DND-41 (cell line): ENCODE data around the gene CHCHD5.

ENCODE experiments used
- ATAC-seq: fragments of 200-7000 bp; cut with Tn5 transposase; 3 replicates; pipeline ENCODE4 v1.9.1; 2021; ENCODE audit warnings: low read depth; ENCODE audit not compliant: insufficient read depth
- DNase-seq: peaks from one replicate; pipeline ENCODE4 v3.0.0-alpha.2; 2020
- H2AFZ ChIP-seq: 2 replicates; pipeline ENCODE4 v1.6.0; 2012; ENCODE audit warnings: low read depth, low read length
- H3K27ac ChIP-seq: 2 replicates; pipeline ENCODE4 v1.5.1; 2012; ENCODE audit warnings: low read length, inconsistent platforms
- H3K27me3 ChIP-seq: fragments of 200-600 bp; sonication (generic); 2 replicates; pipeline ENCODE4 v1.6.0; 2012; ENCODE audit warnings: low read length, mild to moderate bottlenecking, inconsistent platforms; ENCODE audit not compliant: insufficient read depth, poor library complexity
- H3K36me3 ChIP-seq: 2 replicates; pipeline ENCODE4 v1.5.1; 2012; ENCODE audit warnings: low read length, inconsistent platforms; ENCODE audit not compliant: insufficient read depth
- H3K4me1 ChIP-seq: 2 replicates; pipeline ENCODE4 v1.5.1; 2012; ENCODE audit warnings: mild to moderate bottlenecking, low read length; ENCODE audit not compliant: insufficient read depth
- H3K4me2 ChIP-seq: 2 replicates; pipeline ENCODE4 v1.6.0; 2012; ENCODE audit warnings: mild to moderate bottlenecking, moderate library complexity, low read length, inconsistent platforms; ENCODE audit not compliant: insufficient read depth
- H3K4me3 ChIP-seq, 2 experiments: fragments of 200-600 bp in 1 of 2; shearing (Covaris generic) in 1 of 2; 2 replicates each; pipeline ENCODE4 v1.5.1; 2012 to 2016; ENCODE audit warnings: inconsistent platforms in 2 of 2, low read length in 2 of 2, mild to moderate bottlenecking in 2 of 2, low read depth in 1 of 2, moderate library complexity in 1 of 2
- H3K79me2 ChIP-seq: 2 replicates; pipeline ENCODE4 v1.6.0; 2012; ENCODE audit warnings: low read length, inconsistent platforms; ENCODE audit not compliant: insufficient read depth
- H3K9ac ChIP-seq: 2 replicates; pipeline ENCODE4 v1.6.0; 2012; ENCODE audit warnings: low read depth, mild to moderate bottlenecking, inconsistent platforms, low read length, moderate library complexity
- H3K9me3 ChIP-seq: 2 replicates; pipeline ENCODE4 v1.5.1; 2012; ENCODE audit warnings: low read length, moderate library complexity, mild to moderate bottlenecking, inconsistent platforms; ENCODE audit not compliant: insufficient read depth, severe bottlenecking
- H4K20me1 ChIP-seq: 2 replicates; pipeline ENCODE4 v1.6.0; 2012; ENCODE audit warnings: low read length; ENCODE audit not compliant: insufficient read depth
- EZH2 ChIP-seq: IDR thresholded peaks from 3 replicates; pipeline ENCODE4 v1.6.1; 2012; ENCODE audit warnings: borderline replicate concordance, low read depth, mild to moderate bottlenecking, moderate library complexity, low read length, inconsistent platforms; ENCODE audit not compliant: severe bottlenecking
- TF ChIP-seq, protein P1 (sequence below): IDR thresholded peaks from 2 replicates; pipeline ENCODE4 v1.5.1; 2012; ENCODE audit warnings: borderline replicate concordance, low read length, moderate library complexity, mild to moderate bottlenecking; ENCODE audit not compliant: poor library complexity, severe bottlenecking; ENCODE audit errors: extremely low read depth

Gene CHCHD5

DNA sequence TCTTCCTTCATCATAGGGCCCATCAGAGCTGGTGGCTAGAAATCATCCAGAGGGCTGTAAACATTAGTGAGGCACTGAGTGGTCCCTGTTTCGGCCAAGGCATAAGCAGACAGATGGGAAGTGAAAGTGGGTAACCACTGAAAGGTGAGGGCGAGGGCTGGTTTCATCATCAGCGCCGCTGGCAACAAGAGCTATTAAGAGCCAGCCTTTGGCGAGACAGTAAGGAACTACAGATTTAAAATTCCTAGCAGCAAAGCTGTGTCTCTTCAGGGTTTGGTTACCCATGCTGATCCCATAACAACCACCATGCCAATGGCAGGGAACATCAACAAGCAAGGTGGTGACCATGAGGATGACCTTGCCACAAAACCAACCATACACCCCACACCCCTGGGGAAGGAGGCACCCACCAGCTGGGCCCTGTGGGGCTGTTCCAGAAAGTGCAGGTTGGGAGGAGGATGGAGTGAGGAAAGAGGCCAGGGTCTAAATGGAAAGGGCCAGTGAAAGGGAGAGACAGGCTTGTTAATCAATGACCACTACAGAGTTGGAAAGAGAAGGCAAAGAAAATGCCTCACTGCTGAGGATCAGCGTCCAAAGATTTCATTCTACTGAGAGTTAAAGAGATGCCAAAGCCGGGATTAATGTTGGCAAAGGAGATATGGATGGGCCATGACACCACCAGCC, 52.3 kb downstream of the CHCHD5 start:
- H3K4me2 ChIP-seq: no peak overlapping the region
- no peaks in the 10 kb centered on the region for H4K20me1 ChIP-seq
- no peaks in the 10 kb centered on the region for H3K9me3 ChIP-seq
- no peaks in the 10 kb centered on the region for H3K27me3 ChIP-seq
- no peak overlapping the region for H2AFZ ChIP-seq
- no peak overlapping the region for H3K4me3 ChIP-seq
- no peak overlapping the region for H3K27ac ChIP-seq
- no peaks in the 10 kb centered on the region for H3K36me3 ChIP-seq
- TF ChIP-seq EZH2: no peak
- TF ChIP-seq, protein P1, sequence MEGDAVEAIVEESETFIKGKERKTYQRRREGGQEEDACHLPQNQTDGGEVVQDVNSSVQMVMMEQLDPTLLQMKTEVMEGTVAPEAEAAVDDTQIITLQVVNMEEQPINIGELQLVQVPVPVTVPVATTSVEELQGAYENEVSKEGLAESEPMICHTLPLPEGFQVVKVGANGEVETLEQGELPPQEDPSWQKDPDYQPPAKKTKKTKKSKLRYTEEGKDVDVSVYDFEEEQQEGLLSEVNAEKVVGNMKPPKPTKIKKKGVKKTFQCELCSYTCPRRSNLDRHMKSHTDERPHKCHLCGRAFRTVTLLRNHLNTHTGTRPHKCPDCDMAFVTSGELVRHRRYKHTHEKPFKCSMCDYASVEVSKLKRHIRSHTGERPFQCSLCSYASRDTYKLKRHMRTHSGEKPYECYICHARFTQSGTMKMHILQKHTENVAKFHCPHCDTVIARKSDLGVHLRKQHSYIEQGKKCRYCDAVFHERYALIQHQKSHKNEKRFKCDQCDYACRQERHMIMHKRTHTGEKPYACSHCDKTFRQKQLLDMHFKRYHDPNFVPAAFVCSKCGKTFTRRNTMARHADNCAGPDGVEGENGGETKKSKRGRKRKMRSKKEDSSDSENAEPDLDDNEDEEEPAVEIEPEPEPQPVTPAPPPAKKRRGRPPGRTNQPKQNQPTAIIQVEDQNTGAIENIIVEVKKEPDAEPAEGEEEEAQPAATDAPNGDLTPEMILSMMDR: no peak
- H3K79me2 ChIP-seq: no peaks in the 10 kb centered on the region
- H3K9ac ChIP-seq: no peak overlapping the region
- no peak for ATAC-seq
- H3K4me1 ChIP-seq: peaks cover 14% of the 10 kb centered on the region
- no peak for DNase-seq

DNA sequence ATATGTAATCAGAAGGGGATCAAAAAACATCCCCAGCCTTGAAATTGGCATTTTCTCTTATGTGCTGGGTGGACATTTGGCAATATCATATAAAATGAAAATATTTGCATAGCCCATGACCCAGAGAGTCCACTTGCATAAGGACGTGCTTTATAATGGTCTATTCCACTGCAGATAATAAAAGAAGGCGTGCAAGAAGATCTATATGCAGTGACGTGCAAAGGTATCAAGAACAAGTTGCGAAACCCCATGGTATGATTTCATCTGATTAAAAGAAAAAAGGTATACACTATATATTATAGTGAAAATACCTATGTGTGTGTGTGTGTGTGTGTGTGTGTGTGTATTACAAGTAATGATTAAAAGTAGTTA, 52.9 kb downstream of the CHCHD5 start:
- Histone ChIP-seq H3K9ac (no peak overlapping the region), H3K79me2 (no peaks in the 10 kb centered on the region), H3K4me1 (peaks cover 9% of the 10 kb centered on the region), H3K9me3 (no peaks in the 10 kb centered on the region), H3K36me3 (no peaks in the 10 kb centered on the region), H3K4me3 (no peak overlapping the region), H4K20me1 (no peaks in the 10 kb centered on the region), H3K4me2 (no peak overlapping the region), H2AFZ (no peak overlapping the region), H3K27ac (no peak overlapping the region), H3K27me3 (no peaks in the 10 kb centered on the region)
- no peak for DNase-seq
- no peak for ATAC-seq
- no peak for TF ChIP-seq EZH2
- TF ChIP-seq, protein P1: no peak
